Activated CD8-positive, alpha-beta memory T cell treated with anti-CD3 and anti-CD28 coated beads for 36 hours (primary cell): ENCODE results near the gene TAB2. TPM values are rescaled to one million over a fixed set of nuclear protein-coding genes. Genes with fewer than 3 reads are reported as not detected.

Experiments used
- CTCF ChIA-PET: fragments of 350-600 bp; sonication (Branson Sonifier 250); formaldehyde crosslinking; loops from one replicate; lab custom pipeline; 2021; ENCODE audit warnings: antibody characterized with exemption; lab: Charles Lee
- POLR2A ChIA-PET: fragments of 350-600 bp; sonication (Branson Sonifier 250); formaldehyde crosslinking; loops from one replicate; lab custom pipeline; 2021; ENCODE audit warnings: antibody characterized with exemption; lab: Charles Lee
- total RNA-seq, 2 experiments: library from RNA; stranded (reverse); gene quantifications; one replicate each; pipeline ENCODE4 v1.2.3, GENCODE V29; 2021

TAB2 gene
- total RNA-seq, 2 experiments from 2014 or later, result 82.8 to 83.3 TPM

- ChIA-PET POLR2A (no interaction called here), CTCF (no interaction called here)
These were observed 10.5 kb upstream of the TAB2 start for GRCh38 chr6:149306967-149307366.

DNA sequence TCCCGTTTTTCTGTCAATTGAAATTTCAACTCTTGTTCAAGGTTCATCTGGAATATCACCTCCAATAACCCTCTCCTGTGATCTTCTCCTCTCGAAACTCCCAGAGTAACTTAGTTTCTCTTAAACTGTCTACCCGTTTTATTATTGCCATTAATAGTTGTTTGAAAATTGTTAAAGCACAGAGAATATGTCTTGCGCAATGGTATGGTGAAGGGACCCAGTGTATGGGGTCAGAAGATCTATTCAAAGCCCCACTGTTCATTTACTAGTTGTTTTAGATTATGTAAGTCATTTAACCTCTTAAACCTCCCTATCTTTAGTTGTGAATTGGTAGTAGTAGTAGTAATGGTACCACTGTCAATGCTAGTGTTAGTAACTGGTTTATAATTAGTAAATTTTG, 6.2 kb upstream of the TAB2 start:
- ChIA-PET POLR2A (no interaction called here), CTCF (no interaction called here)

DNA sequence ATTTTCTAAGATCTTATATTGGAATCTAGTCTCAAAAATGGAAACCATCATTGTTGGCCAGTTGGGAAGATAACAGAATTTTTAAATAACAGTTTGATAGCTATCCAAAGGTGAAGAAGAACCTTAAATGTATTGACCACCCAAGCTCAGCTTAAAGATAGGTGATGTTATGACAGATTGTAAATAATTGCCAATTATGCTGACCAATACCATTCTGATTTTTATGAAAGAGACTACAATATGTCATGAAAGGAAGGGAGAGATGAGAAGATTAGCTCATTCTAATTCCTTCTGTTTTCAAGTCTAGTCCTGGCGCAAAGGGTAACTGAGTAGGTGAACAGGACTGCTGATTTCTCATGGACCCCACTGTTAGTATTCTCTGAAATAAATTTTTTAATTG, 5.7 kb upstream of the TAB2 start:
- CTCF ChIA-PET, result no interaction called here

DNA sequence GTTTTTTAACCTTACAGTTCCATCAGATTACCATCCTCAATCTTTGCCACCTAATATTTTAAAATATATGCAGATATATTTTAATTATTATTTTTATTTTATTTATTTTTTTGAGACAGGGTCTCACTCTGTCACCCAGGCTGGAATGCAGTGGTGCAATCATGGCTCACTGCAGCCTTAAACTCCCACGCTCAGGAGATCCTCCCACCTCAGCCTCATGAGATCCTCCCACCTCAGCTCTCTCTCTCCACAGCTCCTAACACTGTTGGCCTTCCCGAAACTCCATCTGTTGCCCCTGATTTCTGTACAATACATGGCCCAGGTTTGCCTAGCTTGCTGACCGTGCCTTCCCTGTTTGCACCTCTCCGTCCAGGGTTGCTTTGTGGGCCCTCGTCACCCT, 4.4 kb upstream of the TAB2 start:
- POLR2A ChIA-PET, result no interaction called here
- CTCF ChIA-PET, result interaction anchor here (0.5 kb wide), 1 partner anchor 325 kb away, joined by 4 read pairs; no protein-coding TSS in a partner anchor

More for the DNA sequence above, 5.7 kb upstream of the TAB2 start:
- POLR2A ChIA-PET, result no interaction called here

DNA sequence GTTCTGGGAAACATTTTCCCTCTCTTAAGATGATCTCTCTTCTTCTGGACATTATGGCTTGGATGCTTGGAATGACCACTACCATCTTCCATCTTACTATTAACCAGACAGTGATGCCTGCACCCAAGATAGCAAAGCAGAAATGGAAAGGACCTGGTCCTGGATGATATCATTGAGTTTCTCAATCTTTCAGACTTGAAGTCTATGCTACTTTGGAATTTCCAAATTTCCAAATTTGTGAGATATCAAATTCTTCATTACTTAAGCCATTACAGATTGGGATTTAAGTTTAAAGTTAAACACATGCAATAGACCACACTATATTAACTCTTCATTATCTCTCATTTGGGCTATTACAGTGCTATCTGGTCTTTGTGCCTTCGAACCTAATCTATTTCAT, 3.7 kb upstream of the TAB2 start:
- POLR2A ChIA-PET, result no interaction called here

GRCh38 chr6:149314325-149314905, 3.1 kb upstream of the TAB2 start:
- ChIA-PET POLR2A (no interaction called here), CTCF (interaction anchor here (0.6 to 0.7 kb wide), 2 partner anchors 62 to 63 kb away, joined by 3 to 4 read pairs; no protein-coding TSS in a partner anchor)

More for the DNA sequence above, 3.7 kb upstream of the TAB2 start:
- CTCF ChIA-PET, result interaction anchor here (0.6 kb wide), 1 partner anchor 63 kb away, joined by 3 read pairs; no protein-coding TSS in a partner anchor

DNA sequence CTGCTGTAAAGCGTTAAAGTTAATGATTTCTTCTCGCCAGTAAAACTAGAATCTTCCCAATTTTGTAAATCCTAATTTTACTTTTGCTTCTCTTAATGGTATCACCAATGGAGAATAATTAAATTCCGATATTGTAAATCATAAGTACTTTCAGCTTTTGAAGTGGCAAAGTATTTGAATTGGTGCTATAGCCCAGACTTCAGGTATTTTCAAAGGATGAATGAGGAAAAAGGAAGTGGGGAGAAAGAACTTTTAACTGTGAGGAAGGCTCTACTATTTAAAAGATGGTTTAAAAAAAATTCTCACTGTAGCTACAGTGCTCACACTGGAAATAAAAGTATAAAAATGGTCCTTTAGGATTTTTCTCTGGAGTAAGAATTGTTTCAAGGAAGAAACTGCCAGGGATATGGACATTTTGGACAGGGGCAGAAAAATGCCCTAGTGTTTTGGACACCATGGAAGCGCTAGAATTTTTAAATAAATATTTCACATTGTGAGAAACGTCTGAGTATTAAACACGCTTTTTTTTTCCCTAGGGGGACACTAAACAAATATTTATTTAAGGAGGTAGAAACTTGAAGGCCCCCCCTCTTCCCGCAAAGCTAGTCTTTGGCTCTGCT, 1.3 kb upstream of the TAB2 start:
- CTCF ChIA-PET, result interaction anchor here (1.0 kb wide), 1 partner anchor 24 kb away, joined by 3 read pairs; no protein-coding TSS in a partner anchor
- POLR2A ChIA-PET, result interaction anchor here (0.6 to 3.7 kb wide), 9 partner anchors 23 to 284 kb away, joined by 3 to 22 read pairs (median 6); no protein-coding TSS in a partner anchor

- ChIA-PET CTCF (interaction anchor here (0.9 to 1.0 kb wide), 3 partner anchors 24 to 163 kb away, joined by 3 to 4 read pairs (median 3); no protein-coding TSS in a partner anchor), POLR2A (interaction anchor here (0.6 to 3.7 kb wide), 11 partner anchors 22 to 285 kb away, joined by 3 to 22 read pairs (median 6); no protein-coding TSS in a partner anchor)
These were observed 520 bp upstream of the TAB2 start for GRCh38 chr6:149316740-149317643.

DNA sequence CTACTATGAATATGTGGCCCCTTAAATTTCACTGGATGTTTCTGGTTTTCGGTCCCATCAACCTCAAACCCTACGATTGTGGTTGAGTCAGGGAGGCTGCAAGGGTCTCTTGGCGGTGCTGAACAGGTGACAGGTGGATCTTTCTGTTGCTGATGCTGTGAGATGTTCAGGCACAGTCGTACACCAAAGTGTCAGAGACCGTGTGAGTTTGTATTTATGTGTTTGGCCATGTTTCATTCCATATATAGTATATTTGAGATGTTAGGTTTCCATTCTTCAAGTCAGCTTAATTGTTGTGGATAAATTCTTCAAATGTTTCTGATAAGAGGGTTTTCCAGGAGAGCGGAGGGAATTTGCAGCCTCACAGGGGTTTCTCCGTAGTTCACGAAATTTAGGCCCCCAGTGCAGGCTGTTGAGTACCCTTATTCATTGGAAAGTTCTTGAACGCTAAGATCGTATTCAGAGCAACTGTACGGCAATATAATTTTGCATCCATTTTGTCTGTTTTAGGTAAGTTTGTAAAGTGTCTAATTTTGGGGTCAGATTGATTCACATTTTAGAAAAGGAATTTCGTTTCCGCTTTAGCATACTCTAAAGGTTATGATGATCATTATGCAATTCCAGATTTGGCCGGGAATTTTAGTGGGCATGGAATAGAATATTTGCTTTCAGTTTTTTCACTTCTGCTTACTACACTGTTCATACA, 1.2 kb downstream of the TAB2 start:
- ChIA-PET POLR2A (interaction anchor here (0.6 to 3.7 kb wide), 10 partner anchors 26 to 287 kb away, joined by 3 to 22 read pairs (median 7); no protein-coding TSS in a partner anchor), CTCF (interaction anchor here (1.9 kb wide), 1 partner anchor 287 kb away, joined by 10 read pairs; no protein-coding TSS in a partner anchor)

GRCh38 chr6:149319422-149319821, 1.9 kb downstream of the TAB2 start:
- CTCF ChIA-PET, result interaction anchor here (0.7 to 1.9 kb wide), 3 partner anchors 14 to 287 kb away, joined by 3 to 10 read pairs (median 3); no protein-coding TSS in a partner anchor
- POLR2A ChIA-PET, result interaction anchor here (1.7 to 3.7 kb wide), 2 partner anchors 107 to 287 kb away, joined by 7 to 20 read pairs; no protein-coding TSS in a partner anchor

GRCh38 chr6:149320016-149320415, 2.5 kb downstream of the TAB2 start:
- POLR2A ChIA-PET, result interaction anchor here (1.7 kb wide), 1 partner anchor 288 kb away, joined by 7 read pairs; no protein-coding TSS in a partner anchor
- CTCF ChIA-PET, result interaction anchor here (0.7 to 1.9 kb wide), 3 partner anchors 13 to 288 kb away, joined by 3 to 10 read pairs (median 3); no protein-coding TSS in a partner anchor

GRCh38 chr6:149320796-149321195, 3.3 kb downstream of the TAB2 start:
- ChIA-PET CTCF (interaction anchor here (0.5 to 3.5 kb wide), 2 partner anchors 13 to 56 kb away, joined by 4 to 14 read pairs; no protein-coding TSS in a partner anchor), POLR2A (no interaction called here)

DNA sequence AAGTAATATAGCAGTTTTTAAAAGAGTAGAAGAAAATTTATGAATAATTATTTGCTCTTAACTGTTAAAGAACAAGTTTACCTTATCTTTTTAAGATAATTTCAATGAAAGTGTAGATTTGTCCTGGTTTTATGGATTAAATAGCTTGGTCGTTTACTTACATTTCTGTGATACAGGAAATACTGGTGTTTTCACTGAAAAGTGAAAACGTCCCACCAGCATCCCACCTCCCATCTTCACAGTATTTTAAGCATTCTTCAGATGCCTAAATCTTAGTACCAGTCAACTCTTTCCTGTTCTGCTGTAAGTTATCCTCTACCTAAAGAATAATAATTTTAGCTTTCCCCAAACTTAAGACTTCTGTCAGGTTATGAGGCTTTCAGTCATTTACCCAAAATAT, 5.8 kb downstream of the TAB2 start:
- CTCF ChIA-PET, result interaction anchor here (1.3 to 3.5 kb wide), 2 partner anchors 11 to 109 kb away, joined by 4 to 14 read pairs; no protein-coding TSS in a partner anchor
- POLR2A ChIA-PET, result interaction anchor here (1.4 to 1.5 kb wide), 2 partner anchors 10 to 291 kb away, joined by 3 to 4 read pairs; no protein-coding TSS in a partner anchor

DNA sequence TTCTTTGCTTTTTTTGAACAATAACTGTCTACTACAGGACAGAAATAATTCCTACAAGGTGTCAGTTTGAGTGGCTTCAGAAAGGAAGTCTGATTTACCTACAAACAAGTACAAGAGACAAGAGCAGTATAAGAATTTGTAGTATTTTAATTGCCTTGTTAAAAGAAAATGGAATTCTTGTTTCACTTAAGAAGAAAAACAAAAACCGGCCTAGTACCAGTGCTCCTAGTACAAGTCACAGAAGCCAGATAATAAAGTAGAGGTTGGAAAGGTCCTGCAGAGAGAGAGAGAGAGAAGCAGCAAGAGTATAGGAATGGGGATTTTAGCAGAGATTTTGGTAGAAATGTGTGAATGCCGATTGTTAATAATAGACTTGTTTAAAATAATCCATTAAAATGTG, 6.4 kb downstream of the TAB2 start:
- ChIA-PET POLR2A (no interaction called here), CTCF (interaction anchor here (1.3 to 3.5 kb wide), 2 partner anchors 10 to 108 kb away, joined by 4 to 14 read pairs; no protein-coding TSS in a partner anchor)

- POLR2A ChIA-PET, result interaction anchor here (0.6 to 1.1 kb wide), 5 partner anchors 11 to 229 kb away, joined by 3 to 8 read pairs (median 4); no protein-coding TSS in a partner anchor
- CTCF ChIA-PET, result interaction anchor here (1.3 to 3.5 kb wide), 2 partner anchors 10 to 107 kb away, joined by 4 to 14 read pairs; no protein-coding TSS in a partner anchor
These were observed 6.9 kb downstream of the TAB2 start for GRCh38 chr6:149324428-149324827.

- CTCF ChIA-PET, result interaction anchor here (1.4 kb wide), 1 partner anchor 8 kb away, joined by 6 read pairs; no protein-coding TSS in a partner anchor
- POLR2A ChIA-PET, result interaction anchor here (0.9 to 1.1 kb wide), 2 partner anchors 10 to 112 kb away, joined by 3 to 5 read pairs; no protein-coding TSS in a partner anchor
These were observed 8.2 kb downstream of the TAB2 start for GRCh38 chr6:149325648-149326236.

GRCh38 chr6:149327638-149328037, 10.1 kb downstream of the TAB2 start:
- POLR2A ChIA-PET, result interaction anchor here (1.0 to 1.1 kb wide), 2 partner anchors 12 to 188 kb away, joined by 3 to 5 read pairs; no protein-coding TSS in a partner anchor
- CTCF ChIA-PET, result interaction anchor here (1.1 kb wide), 1 partner anchor 48 kb away, joined by 3 read pairs; no protein-coding TSS in a partner anchor
